Neutrophil (primary cell): ENCODE data around the gene KRT26.

Experiments
- H3K27ac ChIP-seq: fragments of 200-600 bp; sonication (generic); 2 replicates; pipeline ENCODE4 v1.5.1; 2016; ENCODE audit warnings: mild to moderate bottlenecking, moderate library complexity
- H3K27me3 ChIP-seq: fragments of 200-600 bp; sonication (generic); 2 replicates; pipeline ENCODE4 v1.6.0; 2016; ENCODE audit warnings: mild to moderate bottlenecking
- H3K36me3 ChIP-seq: fragments of 200-600 bp; sonication (generic); 2 replicates; pipeline ENCODE4 v1.5.1; 2017
- H3K4me1 ChIP-seq, 2 experiments: fragments of 200-600 bp in 1 of 2; sonication (generic) in 1 of 2; 1 replicate in 1 of 2; 2 replicates in 1 of 2; pipeline versions ENCODE4 v1.5.1 to v1.6.1; 2013 to 2016; ENCODE audit warnings: low read depth in 1 of 2, low read length in 1 of 2, mild to moderate bottlenecking in 1 of 2, moderate library complexity in 1 of 2; ENCODE audit not compliant: control insufficient read depth in 1 of 2, insufficient read depth in 1 of 2
- H3K4me3 ChIP-seq, 2 experiments: fragments of 200-600 bp in 1 of 2; sonication (generic) in 1 of 2; 1 replicate in 1 of 2; 2 replicates in 1 of 2; pipeline ENCODE4 v1.5.1; 2013 to 2016; ENCODE audit warnings: low read depth in 1 of 2, low read length in 1 of 2, mild to moderate bottlenecking in 1 of 2, moderate library complexity in 1 of 2
- H3K9me3 ChIP-seq: fragments of 200-600 bp; sonication (generic); 2 replicates; pipeline ENCODE4 v1.5.1; 2016
- TF ChIP-seq, protein P1 (sequence below): fragments of 200-600 bp; sonication (generic); IDR thresholded peaks from 2 replicates; pipeline ENCODE4 v1.5.1; 2016; ENCODE audit warnings: antibody characterized with exemption

The KRT26 gene

DNA sequence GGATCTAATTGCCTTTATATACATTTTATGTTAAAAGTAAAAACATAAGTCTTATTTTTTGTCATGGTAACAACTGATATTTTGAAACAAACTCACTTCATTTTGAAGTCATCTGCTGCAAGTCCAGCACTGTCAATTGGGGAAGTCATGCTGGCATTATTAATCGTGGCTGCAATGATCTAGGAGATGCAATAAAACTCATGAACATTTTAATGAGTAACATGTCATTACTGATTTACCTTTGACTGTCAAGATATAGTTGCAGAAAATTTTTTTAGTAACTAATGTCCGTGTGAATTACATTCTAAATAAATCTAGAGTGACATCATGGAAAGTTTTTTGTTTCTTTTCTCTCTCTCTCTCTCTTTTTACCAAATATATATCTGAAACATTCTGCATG, 51.1 kb downstream of the KRT26 start:
- Histone ChIP-seq H3K36me3 (no peaks in the 10 kb centered on the region), H3K4me1 (no peaks in the 10 kb centered on the region), H3K27ac (no peak overlapping the region), H3K27me3 (peaks cover 90% of the 10 kb centered on the region), H3K9me3 (no peaks in the 10 kb centered on the region), H3K4me3 (no peak overlapping the region)
- TF ChIP-seq, protein P1, sequence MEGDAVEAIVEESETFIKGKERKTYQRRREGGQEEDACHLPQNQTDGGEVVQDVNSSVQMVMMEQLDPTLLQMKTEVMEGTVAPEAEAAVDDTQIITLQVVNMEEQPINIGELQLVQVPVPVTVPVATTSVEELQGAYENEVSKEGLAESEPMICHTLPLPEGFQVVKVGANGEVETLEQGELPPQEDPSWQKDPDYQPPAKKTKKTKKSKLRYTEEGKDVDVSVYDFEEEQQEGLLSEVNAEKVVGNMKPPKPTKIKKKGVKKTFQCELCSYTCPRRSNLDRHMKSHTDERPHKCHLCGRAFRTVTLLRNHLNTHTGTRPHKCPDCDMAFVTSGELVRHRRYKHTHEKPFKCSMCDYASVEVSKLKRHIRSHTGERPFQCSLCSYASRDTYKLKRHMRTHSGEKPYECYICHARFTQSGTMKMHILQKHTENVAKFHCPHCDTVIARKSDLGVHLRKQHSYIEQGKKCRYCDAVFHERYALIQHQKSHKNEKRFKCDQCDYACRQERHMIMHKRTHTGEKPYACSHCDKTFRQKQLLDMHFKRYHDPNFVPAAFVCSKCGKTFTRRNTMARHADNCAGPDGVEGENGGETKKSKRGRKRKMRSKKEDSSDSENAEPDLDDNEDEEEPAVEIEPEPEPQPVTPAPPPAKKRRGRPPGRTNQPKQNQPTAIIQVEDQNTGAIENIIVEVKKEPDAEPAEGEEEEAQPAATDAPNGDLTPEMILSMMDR, result no peak

DNA sequence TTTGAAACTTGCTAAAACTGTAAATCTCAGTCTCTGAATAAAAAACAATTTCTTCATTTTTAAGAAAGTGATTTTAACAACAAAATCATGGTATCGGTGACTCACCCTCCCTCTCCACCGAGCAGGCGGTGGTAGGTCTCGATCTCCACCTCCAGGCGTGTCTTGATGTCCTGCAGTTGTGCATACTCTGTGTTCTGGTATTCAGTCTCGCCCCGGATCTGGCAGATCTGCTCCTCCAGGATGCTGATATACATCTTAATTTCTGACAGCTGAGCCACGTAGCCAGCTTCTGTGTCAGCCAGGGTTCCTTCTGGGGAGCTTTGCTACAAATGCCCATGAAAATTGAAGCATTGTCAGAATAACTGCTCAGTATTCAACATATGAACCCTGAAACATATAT, 53.1 kb downstream of the KRT26 start:
- H3K4me3 ChIP-seq, result no peak overlapping the region
- H3K4me1 ChIP-seq, result no peaks in the 10 kb centered on the region
- no peaks in the 10 kb centered on the region for H3K36me3 ChIP-seq
- TF ChIP-seq, protein P1, result no peak
- H3K27me3 ChIP-seq, result peaks cover 88% of the 10 kb centered on the region
- no peak overlapping the region for H3K27ac ChIP-seq
- no peaks in the 10 kb centered on the region for H3K9me3 ChIP-seq

DNA sequence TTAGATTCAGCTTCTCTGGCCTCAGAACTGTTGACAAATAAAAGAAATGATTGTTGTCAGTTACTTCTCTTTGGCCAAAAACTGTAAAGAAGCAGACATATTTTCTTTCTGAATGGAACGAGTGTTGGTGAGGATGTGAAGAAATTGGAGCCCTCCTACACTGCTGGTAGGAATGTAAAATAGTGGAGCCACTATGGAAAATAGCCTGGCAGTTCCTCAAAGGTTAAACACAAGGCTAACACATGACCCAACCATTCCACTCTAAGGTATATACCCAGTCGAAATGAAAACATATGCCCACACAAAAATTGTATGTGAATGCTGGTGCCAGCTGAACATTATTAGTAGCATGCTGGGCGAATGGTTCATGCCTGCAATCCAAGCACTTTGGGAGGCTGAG, 54.2 kb downstream of the KRT26 start:
- H3K9me3 ChIP-seq, result no peaks in the 10 kb centered on the region
- no peaks in the 10 kb centered on the region for H3K36me3 ChIP-seq
- no peak overlapping the region for H3K27ac ChIP-seq
- H3K4me3 ChIP-seq, result no peak overlapping the region
- H3K4me1 ChIP-seq, result no peaks in the 10 kb centered on the region
- peaks cover 84% of the 10 kb centered on the region for H3K27me3 ChIP-seq
- TF ChIP-seq, protein P1, result no peak
